Liver (tissue), 9 donors: Measurements from ENCODE around the gene CREB5. TPM values are rescaled to one million over a fixed set of nuclear protein-coding genes. Genes with fewer than 3 reads are reported as not detected.

Experiments
- DNase-seq: peaks from one replicate; pipeline ENCODE4 v3.0.0-alpha.2; 2017; ENCODE audit warnings: low spot score
- H3K27ac ChIP-seq, 2 donors: one replicate each; pipeline ENCODE4 v1.7.0; 2013; ENCODE audit warnings: inconsistent platforms in 2 of 2, low read length in 2 of 2, control low read depth in 1 of 2, low read depth in 1 of 2, mild to moderate bottlenecking in 1 of 2
- H3K27me3 ChIP-seq, 4 donors: one replicate each; pipeline versions ENCODE4 v1.6.1 to v1.7.0; 2013; ENCODE audit warnings: low read length in 3 of 4, inconsistent platforms in 1 of 4, mild to moderate bottlenecking in 1 of 4, moderate library complexity in 1 of 4; ENCODE audit not compliant: control insufficient read depth in 4 of 4, insufficient read depth in 4 of 4
- H3K36me3 ChIP-seq, 4 donors: one replicate each; pipeline versions ENCODE4 v1.6.1 to v1.7.0; 2013; ENCODE audit warnings: low read length in 3 of 4, mild to moderate bottlenecking in 3 of 4, low read depth in 1 of 4, moderate library complexity in 1 of 4; ENCODE audit not compliant: control insufficient read depth in 4 of 4, insufficient read depth in 3 of 4
- H3K4me1 ChIP-seq, 4 donors: one replicate each; pipeline versions ENCODE4 v1.6.1 to v1.7.0; 2013; ENCODE audit warnings: low read length in 3 of 4, mild to moderate bottlenecking in 3 of 4, moderate library complexity in 1 of 4; ENCODE audit not compliant: control insufficient read depth in 4 of 4, insufficient read depth in 4 of 4
- H3K4me3 ChIP-seq, 3 donors: one replicate each; pipeline versions ENCODE4 v1.6.1 to v1.7.0; 2013; ENCODE audit warnings: low read length in 3 of 3, control low read depth in 1 of 3, low read depth in 1 of 3, mild to moderate bottlenecking in 1 of 3
- H3K9ac ChIP-seq, 2 donors: one replicate each; pipeline ENCODE4 v1.7.0; 2013; ENCODE audit warnings: low read length in 2 of 2, mild to moderate bottlenecking in 2 of 2, moderate library complexity in 2 of 2, control low read depth in 1 of 2, low read depth in 1 of 2
- H3K9me3 ChIP-seq, 4 donors: one replicate each; pipeline versions ENCODE4 v1.6.1 to v1.7.0; 2013; ENCODE audit warnings: low read length in 3 of 4; ENCODE audit not compliant: control insufficient read depth in 4 of 4
- EGR1 ChIP-seq, 2 donors: IDR thresholded peaks; 2 replicates each; pipeline ENCODE4 v1.6.1; 2016 to 2018; ENCODE audit warnings: antibody characterized with exemption in 2 of 2, low read depth in 2 of 2
- FOXA1 ChIP-seq: IDR thresholded peaks from 2 replicates; pipeline ENCODE4 v1.6.1; 2016; ENCODE audit warnings: antibody characterized with exemption
- FOXA2 ChIP-seq: IDR thresholded peaks from 2 replicates; pipeline ENCODE4 v1.6.1; 2016; ENCODE audit warnings: antibody characterized with exemption
- GABPA ChIP-seq, 2 donors: IDR thresholded peaks in 1 of 2; conservative IDR thresholded peaks in 1 of 2; 2 replicates each; pipeline ENCODE4 v1.6.1; 2016; ENCODE audit warnings: antibody characterized with exemption in 2 of 2, mild to moderate bottlenecking in 1 of 2, moderate library complexity in 1 of 2
- HNF4A ChIP-seq, 2 donors: conservative IDR thresholded peaks; 2 replicates each; pipeline ENCODE4 v1.6.1; 2016; ENCODE audit warnings: antibody characterized with exemption in 2 of 2, mild to moderate bottlenecking in 2 of 2
- HNF4G ChIP-seq: IDR thresholded peaks from 2 replicates; pipeline ENCODE4 v1.6.1; 2016; ENCODE audit warnings: antibody characterized with exemption
- JUND ChIP-seq, 2 donors: IDR thresholded peaks; 2 replicates each; pipeline ENCODE4 v1.6.1; 2016; ENCODE audit warnings: antibody characterized with exemption in 2 of 2
- NR2F2 ChIP-seq: IDR thresholded peaks from 2 replicates; pipeline ENCODE4 v1.6.1; 2016; ENCODE audit warnings: antibody characterized with exemption
- RAD21 ChIP-seq, 2 donors: IDR thresholded peaks; 2 replicates each; pipeline ENCODE4 v1.6.1; 2016; ENCODE audit warnings: antibody characterized with exemption in 2 of 2, mild to moderate bottlenecking in 2 of 2
- RXRA ChIP-seq, 2 donors: IDR thresholded peaks; 2 replicates each; pipeline ENCODE4 v1.6.1; 2017 to 2018; ENCODE audit warnings: antibody characterized with exemption in 2 of 2, mild to moderate bottlenecking in 1 of 2
- SP1 ChIP-seq: IDR thresholded peaks from 2 replicates; pipeline ENCODE4 v1.6.1; 2018; ENCODE audit warnings: antibody characterized with exemption, mild to moderate bottlenecking
- TAF1 ChIP-seq: conservative IDR thresholded peaks from 2 replicates; pipeline ENCODE4 v1.6.1; 2016; ENCODE audit warnings: antibody characterized with exemption, mild to moderate bottlenecking
- YY1 ChIP-seq: IDR thresholded peaks from 2 replicates; pipeline ENCODE4 v1.6.1; 2016; ENCODE audit warnings: antibody characterized with exemption, mild to moderate bottlenecking
- WGBS: extraction: QIAGEN DNeasy Blood & Tissue Kit; methylation state at CpG from one replicate; pipeline ENCODE4 v1.1.7; 2013; 5-methylcytosine and 5-hydroxymethylcytosine counted together
- polyA plus RNA-seq, 2 donors: library from polyadenylated mRNA; stranded (reverse) in 1 of 2; unstranded in 1 of 2; fragments of 200-250 nt in 1 of 2; fragments of >200 nt in 1 of 2; fragmentation: Nextera tagmentation in 1 of 2; extraction: Ambion mirVana in 1 of 2; gene quantifications; one replicate each; pipeline versions ENCODE4 v1.2.1 to v1.2.3, GENCODE V29; 2013 to 2015
- total RNA-seq, 2 donors: library from RNA; depleted of rRNA; stranded (reverse); fragments of >200 nt; gene quantifications; one replicate each; pipeline ENCODE4 v1.2.3, GENCODE V29; 2014
- TF ChIP-seq, protein P1 (sequence below): IDR thresholded peaks from 2 replicates; pipeline ENCODE4 v1.6.1; 2016; ENCODE audit warnings: antibody characterized with exemption, mild to moderate bottlenecking
- TF ChIP-seq, protein P2 (sequence below): fragments of 150-350 bp; IDR thresholded peaks from 2 replicates; pipeline ENCODE4 v1.5.1; 2017; ENCODE audit warnings: improper control_type of control experiment, low read depth, low read length; ENCODE audit not compliant: missing input control
- TF ChIP-seq, protein P3 (sequence below): IDR thresholded peaks from 2 replicates; pipeline ENCODE4 v1.6.1; 2016; ENCODE audit warnings: antibody characterized with exemption
- TF ChIP-seq, protein P4 (sequence below): IDR thresholded peaks from 2 replicates; pipeline ENCODE4 v1.6.1; 2016; ENCODE audit warnings: antibody characterized with exemption
- TF ChIP-seq, protein P5 (sequence below): IDR thresholded peaks from 2 replicates; pipeline ENCODE4 v1.6.1; 2016; ENCODE audit warnings: antibody characterized with exemption
- donor health status: healthy.
- donor health status: healthy.
- donor health status: healthy.
- donor health status: healthy.
- donor health status: healthy.

The CREB5 gene
- total and polyA plus RNA-seq, 4 donors: 0.25 to 0.92 (median 0.67) TPM

DNA sequence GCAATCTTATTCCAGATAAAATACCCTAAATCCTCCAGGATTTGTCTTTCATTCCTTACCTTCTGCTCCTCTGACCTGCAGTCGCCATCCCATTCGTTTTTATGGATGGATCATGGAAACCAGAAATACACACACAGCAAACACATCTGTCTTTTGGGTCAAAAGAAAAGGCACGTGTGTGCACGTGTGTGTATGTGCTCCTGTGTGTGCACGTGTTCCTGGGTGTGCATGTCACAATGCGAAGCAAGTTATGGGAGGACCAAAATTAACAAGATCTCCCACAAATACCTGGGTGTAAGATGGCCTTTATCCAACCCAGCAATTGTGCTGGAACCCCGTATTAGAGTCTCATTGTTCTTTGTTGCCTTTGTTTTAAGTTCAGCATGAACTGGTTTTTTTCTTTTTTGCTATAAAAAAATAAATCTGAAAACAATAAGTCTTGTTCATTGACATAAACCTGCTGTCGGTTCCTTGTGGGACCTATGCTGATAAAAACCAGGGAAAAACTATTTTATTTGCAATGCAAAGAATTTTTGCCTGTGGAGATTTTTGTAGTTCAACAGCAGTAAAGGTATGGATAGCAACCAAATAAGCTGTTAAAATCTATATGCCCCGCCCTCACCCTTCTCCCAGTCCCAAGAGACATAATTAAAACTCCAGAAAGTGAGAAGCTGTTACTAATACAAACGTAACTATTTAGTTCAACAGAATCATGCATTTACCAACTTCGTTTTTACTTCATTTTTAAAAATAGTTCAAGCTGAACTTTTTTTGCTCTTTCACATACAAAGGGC lies 229.6 kb downstream of the CREB5 start:
- 83% methylated on average over 11 of the region's 11 CpGs for WGBS
- Histone ChIP-seq H3K4me3 (no peak overlapping the region), H3K27me3 (peaks cover 0 to 6% (median 0%) of the 10 kb centered on the region in 4 donors), H3K4me1 (no peaks in the 10 kb centered on the region), H3K27ac (no peak overlapping the region), H3K9me3 (peaks cover 0 to 1% (median 0%) of the 10 kb centered on the region in 4 donors), H3K9ac (no peak overlapping the region), H3K36me3 (no peaks in the 10 kb centered on the region)
- TF ChIP-seq EGR1 (IDR thresholded peaks at IDR 0.05; ENCODE audit: low read depth in 2 of 2): no peak
- TF ChIP-seq NR2F2: no peak
- no peak for TF ChIP-seq YY1
- TF ChIP-seq FOXA1: no peak
- TF ChIP-seq SP1: no peak
- DNase-seq: no peak

DNA sequence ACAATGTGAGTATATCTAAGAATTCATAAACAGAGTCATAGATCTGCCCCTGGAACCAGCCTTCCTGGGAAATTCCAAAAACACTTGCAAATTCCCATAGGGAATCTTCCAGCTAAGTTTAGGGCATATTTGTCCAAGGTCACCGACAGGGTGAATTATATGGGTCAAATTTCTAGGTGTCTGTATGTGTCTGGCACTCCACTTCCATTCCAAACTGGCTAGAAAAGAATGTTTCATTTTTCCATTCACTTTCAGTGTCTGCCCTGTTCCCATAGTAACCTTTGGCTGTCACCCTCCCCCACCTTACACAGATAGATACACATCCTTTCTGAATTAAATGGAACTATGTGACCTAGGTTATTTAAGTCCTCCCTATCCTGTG lies 230.9 kb downstream of the CREB5 start:
- Histone ChIP-seq H3K4me3 (no peak overlapping the region), H3K36me3 (no peaks in the 10 kb centered on the region), H3K27ac (no peak overlapping the region), H3K9ac (no peak overlapping the region), H3K4me1 (no peaks in the 10 kb centered on the region), H3K27me3 (peaks cover 0 to 2% (median 0%) of the 10 kb centered on the region in 4 donors), H3K9me3 (peaks cover 0 to 1% (median 0%) of the 10 kb centered on the region in 4 donors)
- no peak for DNase-seq
- WGBS: 85% methylated on average over 1 of the region's 1 CpG
- TF ChIP-seq TAF1: no peak
- no peak for TF ChIP-seq HNF4G
- no peak for TF ChIP-seq NR2F2
- no peak for TF ChIP-seq HNF4A (conservative IDR thresholded peaks at IDR 0.05)
- TF ChIP-seq, protein P1, sequence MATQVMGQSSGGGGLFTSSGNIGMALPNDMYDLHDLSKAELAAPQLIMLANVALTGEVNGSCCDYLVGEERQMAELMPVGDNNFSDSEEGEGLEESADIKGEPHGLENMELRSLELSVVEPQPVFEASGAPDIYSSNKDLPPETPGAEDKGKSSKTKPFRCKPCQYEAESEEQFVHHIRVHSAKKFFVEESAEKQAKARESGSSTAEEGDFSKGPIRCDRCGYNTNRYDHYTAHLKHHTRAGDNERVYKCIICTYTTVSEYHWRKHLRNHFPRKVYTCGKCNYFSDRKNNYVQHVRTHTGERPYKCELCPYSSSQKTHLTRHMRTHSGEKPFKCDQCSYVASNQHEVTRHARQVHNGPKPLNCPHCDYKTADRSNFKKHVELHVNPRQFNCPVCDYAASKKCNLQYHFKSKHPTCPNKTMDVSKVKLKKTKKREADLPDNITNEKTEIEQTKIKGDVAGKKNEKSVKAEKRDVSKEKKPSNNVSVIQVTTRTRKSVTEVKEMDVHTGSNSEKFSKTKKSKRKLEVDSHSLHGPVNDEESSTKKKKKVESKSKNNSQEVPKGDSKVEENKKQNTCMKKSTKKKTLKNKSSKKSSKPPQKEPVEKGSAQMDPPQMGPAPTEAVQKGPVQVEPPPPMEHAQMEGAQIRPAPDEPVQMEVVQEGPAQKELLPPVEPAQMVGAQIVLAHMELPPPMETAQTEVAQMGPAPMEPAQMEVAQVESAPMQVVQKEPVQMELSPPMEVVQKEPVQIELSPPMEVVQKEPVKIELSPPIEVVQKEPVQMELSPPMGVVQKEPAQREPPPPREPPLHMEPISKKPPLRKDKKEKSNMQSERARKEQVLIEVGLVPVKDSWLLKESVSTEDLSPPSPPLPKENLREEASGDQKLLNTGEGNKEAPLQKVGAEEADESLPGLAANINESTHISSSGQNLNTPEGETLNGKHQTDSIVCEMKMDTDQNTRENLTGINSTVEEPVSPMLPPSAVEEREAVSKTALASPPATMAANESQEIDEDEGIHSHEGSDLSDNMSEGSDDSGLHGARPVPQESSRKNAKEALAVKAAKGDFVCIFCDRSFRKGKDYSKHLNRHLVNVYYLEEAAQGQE: no peak
- TF ChIP-seq EGR1 (IDR thresholded peaks at IDR 0.05; ENCODE audit: low read depth in 2 of 2): no peak
- TF ChIP-seq SP1: no peak
- TF ChIP-seq, protein P2, sequence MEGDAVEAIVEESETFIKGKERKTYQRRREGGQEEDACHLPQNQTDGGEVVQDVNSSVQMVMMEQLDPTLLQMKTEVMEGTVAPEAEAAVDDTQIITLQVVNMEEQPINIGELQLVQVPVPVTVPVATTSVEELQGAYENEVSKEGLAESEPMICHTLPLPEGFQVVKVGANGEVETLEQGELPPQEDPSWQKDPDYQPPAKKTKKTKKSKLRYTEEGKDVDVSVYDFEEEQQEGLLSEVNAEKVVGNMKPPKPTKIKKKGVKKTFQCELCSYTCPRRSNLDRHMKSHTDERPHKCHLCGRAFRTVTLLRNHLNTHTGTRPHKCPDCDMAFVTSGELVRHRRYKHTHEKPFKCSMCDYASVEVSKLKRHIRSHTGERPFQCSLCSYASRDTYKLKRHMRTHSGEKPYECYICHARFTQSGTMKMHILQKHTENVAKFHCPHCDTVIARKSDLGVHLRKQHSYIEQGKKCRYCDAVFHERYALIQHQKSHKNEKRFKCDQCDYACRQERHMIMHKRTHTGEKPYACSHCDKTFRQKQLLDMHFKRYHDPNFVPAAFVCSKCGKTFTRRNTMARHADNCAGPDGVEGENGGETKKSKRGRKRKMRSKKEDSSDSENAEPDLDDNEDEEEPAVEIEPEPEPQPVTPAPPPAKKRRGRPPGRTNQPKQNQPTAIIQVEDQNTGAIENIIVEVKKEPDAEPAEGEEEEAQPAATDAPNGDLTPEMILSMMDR: no peak
- no peak for TF ChIP-seq FOXA2
- TF ChIP-seq RAD21 (IDR thresholded peaks at IDR 0.05): no peak
- no peak for TF ChIP-seq RXRA (IDR thresholded peaks at IDR 0.05)
- no peak for TF ChIP-seq JUND (IDR thresholded peaks at IDR 0.05)
- TF ChIP-seq, protein P3, sequence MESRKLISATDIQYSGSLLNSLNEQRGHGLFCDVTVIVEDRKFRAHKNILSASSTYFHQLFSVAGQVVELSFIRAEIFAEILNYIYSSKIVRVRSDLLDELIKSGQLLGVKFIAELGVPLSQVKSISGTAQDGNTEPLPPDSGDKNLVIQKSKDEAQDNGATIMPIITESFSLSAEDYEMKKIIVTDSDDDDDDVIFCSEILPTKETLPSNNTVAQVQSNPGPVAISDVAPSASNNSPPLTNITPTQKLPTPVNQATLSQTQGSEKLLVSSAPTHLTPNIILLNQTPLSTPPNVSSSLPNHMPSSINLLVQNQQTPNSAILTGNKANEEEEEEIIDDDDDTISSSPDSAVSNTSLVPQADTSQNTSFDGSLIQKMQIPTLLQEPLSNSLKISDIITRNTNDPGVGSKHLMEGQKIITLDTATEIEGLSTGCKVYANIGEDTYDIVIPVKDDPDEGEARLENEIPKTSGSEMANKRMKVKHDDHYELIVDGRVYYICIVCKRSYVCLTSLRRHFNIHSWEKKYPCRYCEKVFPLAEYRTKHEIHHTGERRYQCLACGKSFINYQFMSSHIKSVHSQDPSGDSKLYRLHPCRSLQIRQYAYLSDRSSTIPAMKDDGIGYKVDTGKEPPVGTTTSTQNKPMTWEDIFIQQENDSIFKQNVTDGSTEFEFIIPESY: no peak
- TF ChIP-seq FOXA1: no peak
- TF ChIP-seq, protein P4, sequence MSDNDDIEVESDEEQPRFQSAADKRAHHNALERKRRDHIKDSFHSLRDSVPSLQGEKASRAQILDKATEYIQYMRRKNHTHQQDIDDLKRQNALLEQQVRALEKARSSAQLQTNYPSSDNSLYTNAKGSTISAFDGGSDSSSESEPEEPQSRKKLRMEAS: no peak
- no peak for TF ChIP-seq GABPA (IDR thresholded peaks at IDR 0.05 in 1 of 2, conservative IDR thresholded peaks at IDR 0.05 in 1 of 2)
- TF ChIP-seq, protein P5, sequence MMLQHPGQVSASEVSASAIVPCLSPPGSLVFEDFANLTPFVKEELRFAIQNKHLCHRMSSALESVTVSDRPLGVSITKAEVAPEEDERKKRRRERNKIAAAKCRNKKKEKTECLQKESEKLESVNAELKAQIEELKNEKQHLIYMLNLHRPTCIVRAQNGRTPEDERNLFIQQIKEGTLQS: no peak
